Mesodermal cell (in vitro differentiated cells): Measurements from ENCODE around the gene KMT2E.
"Not testable (repeated sequence)": the region's sequence is repeated elsewhere in the genome, so short reads cannot be mapped to it uniquely, and the experiment has no call there.

ENCODE experiments used
- H3K27ac ChIP-seq: 2 replicates; pipeline ENCODE4 v1.7.0; 2013; ENCODE audit warnings: mild to moderate bottlenecking, low read depth, low read length, moderate library complexity; ENCODE audit not compliant: severe bottlenecking
- H3K36me3 ChIP-seq: 2 replicates; pipeline ENCODE4 v1.7.1; 2013; ENCODE audit warnings: mild to moderate bottlenecking, low read length, moderate library complexity; ENCODE audit not compliant: control insufficient read depth, insufficient read depth
- H3K4me1 ChIP-seq: one replicate; pipeline ENCODE4 v1.7.1; 2013; ENCODE audit warnings: mild to moderate bottlenecking, low read length; ENCODE audit not compliant: insufficient read depth, control insufficient read depth, poor library complexity, severe bottlenecking
- H3K4me3 ChIP-seq: 2 replicates; pipeline ENCODE4 v1.7.0; 2013; ENCODE audit warnings: low read length, control low read depth, mild to moderate bottlenecking; ENCODE audit not compliant: insufficient read depth, poor library complexity, severe bottlenecking; ENCODE audit errors: extremely low read depth
- H3K9me3 ChIP-seq: 2 replicates; pipeline ENCODE4 v1.7.1; 2013; ENCODE audit warnings: mild to moderate bottlenecking, low read length, moderate library complexity; ENCODE audit not compliant: control insufficient read depth
- WGBS, 2 experiments: methylation state at CpG; one replicate each; pipeline ENCODE4 v1.1.5; 2013; ENCODE audit warnings: missing lambda C conversion rate in 2 of 2; ENCODE audit not compliant: insufficient coverage in 2 of 2; 5-methylcytosine and 5-hydroxymethylcytosine counted together

Gene KMT2E

GRCh38 chr7:104983076-104983577 lies 30.9 kb upstream of the KMT2E start:
- H3K4me1 ChIP-seq: peaks cover 61% of the 10 kb centered on the region
- H3K9me3 ChIP-seq: no peaks in the 10 kb centered on the region
- peak overlapping the region; percentile 39 for H3K4me3 ChIP-seq
- H3K27ac ChIP-seq: peak overlapping the region; percentile 96
- WGBS, 2 experiments: 83 to 92% methylated on average over 9 to 11 of the region's 13 CpGs
- H3K36me3 ChIP-seq: peaks cover 19% of the 10 kb centered on the region

GRCh38 chr7:104983578-104984539 lies 30.1 kb upstream of the KMT2E start:
- peaks cover 54% of the 10 kb centered on the region for H3K4me1 ChIP-seq
- H3K9me3 ChIP-seq: no peaks in the 10 kb centered on the region
- peak overlapping the region; percentile 96 for H3K27ac ChIP-seq
- H3K4me3 ChIP-seq: peak overlapping the region; percentile 39
- WGBS, 2 experiments: 14 to 16% methylated on average over 53 of the region's 62 CpGs
- peaks cover 21% of the 10 kb centered on the region for H3K36me3 ChIP-seq

- WGBS, 2 experiments: 50 to 61% methylated on average over 3 to 4 of the region's 7 CpGs
These were observed 29.3 kb upstream of the KMT2E start for GRCh38 chr7:104984585-104985258.

GRCh38 chr7:104985259-104985617 lies 28.8 kb upstream of the KMT2E start:
- Histone ChIP-seq H3K36me3 (peaks cover 21% of the 10 kb centered on the region), H3K9me3 (no peaks in the 10 kb centered on the region), H3K4me1 (peaks cover 40% of the 10 kb centered on the region), H3K4me3 (no peak overlapping the region), H3K27ac (peak overlapping the region; percentile 96)
- WGBS, 2 experiments: no CpG with 5 or more reads among the region's 1 CpG

More at GRCh38 chr7:104984585-104985258, 29.3 kb upstream of the KMT2E start:
- H3K9me3 ChIP-seq: no peaks in the 10 kb centered on the region
- H3K36me3 ChIP-seq: peaks cover 24% of the 10 kb centered on the region
- H3K27ac ChIP-seq: peak overlapping the region; percentile 96
- H3K4me1 ChIP-seq: peaks cover 45% of the 10 kb centered on the region
- peak overlapping the region; percentile 39 for H3K4me3 ChIP-seq

GRCh38 chr7:104986628-104987259 lies 27.3 kb upstream of the KMT2E start:
- Histone ChIP-seq H3K4me1 (peaks cover 39% of the 10 kb centered on the region), H3K4me3 (no peak overlapping the region), H3K27ac (no peak overlapping the region), H3K9me3 (no peaks in the 10 kb centered on the region), H3K36me3 (peaks cover 33% of the 10 kb centered on the region)
- WGBS, 2 experiments: no CpG with 5 or more reads among the region's 6 CpGs

- not testable (repeated sequence) for H3K4me3 ChIP-seq, H3K9me3 ChIP-seq, H3K27ac ChIP-seq
- WGBS, 2 experiments: 87 to 93% methylated on average over 8 to 10 of the region's 14 CpGs
- Histone ChIP-seq H3K4me1 (peaks cover 36% of the 10 kb centered on the region), H3K36me3 (peaks cover 35% of the 10 kb centered on the region)
These were observed 26.6 kb upstream of the KMT2E start for GRCh38 chr7:104987403-104987802.

GRCh38 chr7:104990983-104991382 lies 23.0 kb upstream of the KMT2E start:
- Histone ChIP-seq H3K27ac (no peak overlapping the region), H3K36me3 (peaks cover 63% of the 10 kb centered on the region), H3K4me1 (peaks cover 17% of the 10 kb centered on the region), H3K9me3 (no peaks in the 10 kb centered on the region), H3K4me3 (no peak overlapping the region)
- WGBS, 2 experiments: 89 to 97% methylated on average over 4 to 5 of the region's 7 CpGs

GRCh38 chr7:104992306-104992705 lies 21.7 kb upstream of the KMT2E start:
- Histone ChIP-seq H3K36me3 (peaks cover 58% of the 10 kb centered on the region), H3K4me1 (peaks cover 6% of the 10 kb centered on the region), H3K4me3 (no peak overlapping the region), H3K27ac (no peak overlapping the region), H3K9me3 (no peaks in the 10 kb centered on the region)
- 100% methylated on average over 1 of the region's 2 CpGs for WGBS, 2 experiments

GRCh38 chr7:104993217-104993862 lies 20.7 kb upstream of the KMT2E start:
- H3K4me3 ChIP-seq: no peak overlapping the region
- no peaks in the 10 kb centered on the region for H3K9me3 ChIP-seq
- no peak overlapping the region for H3K27ac ChIP-seq
- peaks cover 6% of the 10 kb centered on the region for H3K4me1 ChIP-seq
- peaks cover 63% of the 10 kb centered on the region for H3K36me3 ChIP-seq
- 100% methylated on average over 1 of the region's 2 CpGs; no CpG with 5 or more reads in 1 of the 2 experiments for WGBS, 2 experiments
